AML-193 (cell line): ENCODE results near the gene NEURL1.
"Not testable (repeated sequence)": the region's sequence is repeated elsewhere in the genome, so short reads cannot be mapped to it uniquely, and the experiment has no call there.

ENCODE experiments used
- DNase-seq, 2 experiments: peaks; one replicate each; lab custom pipeline; 2025; lab: John Stamatoyannopoulos, UW

NEURL1 gene

DNA sequence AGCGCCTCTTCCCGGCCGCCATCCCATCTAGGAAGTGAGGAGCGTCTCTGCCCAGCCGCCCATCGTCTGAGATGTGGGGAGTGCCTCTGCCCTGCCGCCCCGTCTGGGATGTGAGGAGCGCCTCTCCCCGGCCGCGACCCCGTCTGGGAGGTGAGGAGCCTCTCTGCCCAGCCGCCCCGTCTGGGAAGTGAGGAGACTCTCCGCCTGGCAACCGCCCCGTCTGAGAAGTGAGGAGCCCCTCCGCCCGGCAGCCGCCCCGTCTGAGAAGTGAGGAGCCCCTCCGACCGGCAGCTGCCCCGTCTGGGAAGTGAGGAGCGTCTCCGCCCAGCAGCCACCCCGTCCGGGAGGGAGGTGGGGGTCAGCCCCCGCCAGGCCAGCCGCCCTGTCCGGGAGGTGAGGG lies 113.5 kb downstream of the NEURL1 start:
- not testable (repeated sequence) for DNase-seq

GRCh38 chr10:103608056-103608455 lies 114.6 kb downstream of the NEURL1 start:
- not testable (repeated sequence) for DNase-seq

DNA sequence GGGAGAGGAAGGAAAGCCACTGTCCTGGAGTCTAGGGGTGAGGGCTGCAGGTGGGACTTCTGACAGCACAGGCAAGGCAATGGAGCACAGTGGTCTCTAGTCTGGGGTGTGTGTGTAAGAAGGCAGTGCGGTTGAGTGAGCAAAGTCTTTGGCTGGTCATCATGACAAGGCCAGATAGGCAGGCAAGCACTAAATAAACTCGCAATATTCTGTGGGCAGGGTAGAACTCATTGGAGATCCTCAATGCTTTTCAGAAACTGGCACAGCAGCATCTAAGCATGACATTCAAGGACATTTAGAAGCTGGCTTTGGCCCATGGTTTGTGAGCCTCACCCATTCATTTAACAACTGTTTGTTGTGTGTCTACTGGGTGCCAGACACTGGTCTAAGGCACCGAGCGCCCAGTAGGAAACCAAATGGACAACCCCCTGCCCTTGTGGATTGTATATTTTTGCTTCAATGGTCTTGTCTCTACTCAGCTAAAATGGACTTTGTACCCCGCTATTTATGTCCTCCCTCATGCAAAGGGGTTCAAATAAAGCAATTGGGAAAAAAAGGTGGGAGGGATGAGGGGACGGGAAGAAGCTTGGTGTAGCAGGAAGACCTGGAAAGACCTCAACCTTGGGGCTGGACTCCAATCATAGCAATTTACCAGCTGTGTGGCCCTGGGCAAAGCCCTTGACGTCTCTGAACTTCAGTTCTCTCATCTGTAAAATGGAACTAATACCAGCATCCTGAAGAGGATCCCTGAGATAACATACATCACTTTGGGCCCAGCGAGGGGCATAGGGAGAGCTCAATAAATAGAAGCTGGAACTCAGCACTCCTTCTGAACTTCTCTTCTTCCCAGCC lies 116.0 kb downstream of the NEURL1 start:
- DNase-seq: no peak

GRCh38 chr10:103610083-103610472 lies 116.6 kb downstream of the NEURL1 start:
- DNase-seq: no peak

GRCh38 chr10:103610921-103611511 lies 117.5 kb downstream of the NEURL1 start:
- DNase-seq: no peak

GRCh38 chr10:103612462-103613365 lies 119.2 kb downstream of the NEURL1 start:
- no peak for DNase-seq

- no peak for DNase-seq
Observed at GRCh38 chr10:103613616-103614015, 120.1 kb downstream of the NEURL1 start.

DNA sequence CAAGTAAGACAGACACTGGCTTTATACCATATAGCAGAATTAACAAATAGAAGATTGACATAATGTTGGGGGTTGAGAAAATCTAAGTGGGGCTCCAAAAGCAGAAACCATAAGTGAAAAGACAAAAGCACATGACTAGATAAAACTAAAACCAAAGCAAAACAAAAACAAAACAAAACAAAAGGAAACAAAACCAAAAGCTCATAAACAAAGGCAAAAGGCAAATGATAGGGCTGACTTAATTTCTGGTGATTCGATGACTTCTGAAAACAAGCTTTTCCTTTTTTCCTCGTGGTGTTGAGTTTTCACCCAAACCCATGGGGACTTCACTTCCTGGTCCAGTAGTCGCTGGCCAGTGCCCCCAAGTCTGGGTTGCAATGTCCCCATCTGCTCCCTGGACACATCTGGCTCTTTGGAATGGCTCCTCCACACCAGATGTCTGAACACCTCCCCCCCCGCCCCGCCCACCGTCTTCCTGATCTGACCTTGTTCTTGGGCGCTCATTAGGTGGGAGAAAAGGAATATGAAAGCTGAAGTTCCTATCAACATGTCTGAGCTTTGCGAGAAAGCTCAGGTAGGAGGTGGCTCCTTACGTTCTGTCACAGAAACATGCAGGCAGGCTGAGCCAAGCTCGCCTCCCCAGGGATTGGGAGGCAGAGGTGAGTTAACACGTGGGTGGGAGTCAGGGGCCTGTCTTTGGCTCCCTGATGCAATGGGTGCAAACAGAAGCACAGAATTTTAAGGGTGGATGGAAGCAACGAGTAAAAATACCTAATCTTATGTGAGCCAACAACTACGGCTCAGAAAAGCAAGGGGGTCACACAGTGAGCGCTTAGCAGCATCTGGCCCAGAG lies 121.0 kb downstream of the NEURL1 start:
- DNase-seq: no peak

GRCh38 chr10:103616705-103617601 lies 123.4 kb downstream of the NEURL1 start:
- peak; percentile 24 to 34 for DNase-seq

DNA sequence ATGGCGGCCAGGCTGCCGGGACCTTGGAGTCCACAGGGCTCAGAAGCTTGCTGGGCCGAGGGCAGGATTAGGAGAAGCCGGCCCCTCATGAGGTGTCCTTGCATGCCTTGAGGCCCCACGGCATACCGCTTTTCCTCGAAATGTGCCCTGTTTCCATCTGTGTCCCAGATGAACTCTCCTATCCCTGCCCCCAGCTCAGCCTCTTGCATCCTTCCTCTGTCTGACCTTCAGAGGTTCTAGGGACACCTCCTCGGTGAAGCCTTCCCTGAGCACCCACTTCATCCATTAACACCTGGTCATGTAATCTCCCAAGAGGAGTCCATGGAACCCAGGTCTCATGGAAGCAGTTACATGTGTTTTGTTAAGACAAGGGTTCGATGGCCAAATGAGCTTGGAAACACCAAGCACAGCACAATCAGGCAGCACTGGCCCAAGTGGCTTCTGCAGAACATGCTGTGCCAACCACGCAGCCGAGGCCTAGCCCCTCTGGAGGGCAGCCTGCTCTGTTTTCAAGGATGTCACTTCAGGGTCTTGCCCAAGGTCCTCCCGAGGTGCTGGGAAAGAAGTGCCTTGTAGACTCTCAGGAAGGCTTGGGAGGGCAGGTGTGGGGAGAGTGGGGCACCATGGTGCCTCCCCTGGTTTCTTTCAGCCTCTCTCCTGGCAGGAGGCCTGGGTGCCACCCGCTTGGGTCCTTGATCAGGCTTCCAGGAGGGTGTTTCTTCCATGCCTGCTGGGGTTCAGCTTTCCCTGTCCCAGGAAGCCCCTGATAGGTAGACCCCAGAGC lies 124.3 kb downstream of the NEURL1 start:
- no peak for DNase-seq

DNA sequence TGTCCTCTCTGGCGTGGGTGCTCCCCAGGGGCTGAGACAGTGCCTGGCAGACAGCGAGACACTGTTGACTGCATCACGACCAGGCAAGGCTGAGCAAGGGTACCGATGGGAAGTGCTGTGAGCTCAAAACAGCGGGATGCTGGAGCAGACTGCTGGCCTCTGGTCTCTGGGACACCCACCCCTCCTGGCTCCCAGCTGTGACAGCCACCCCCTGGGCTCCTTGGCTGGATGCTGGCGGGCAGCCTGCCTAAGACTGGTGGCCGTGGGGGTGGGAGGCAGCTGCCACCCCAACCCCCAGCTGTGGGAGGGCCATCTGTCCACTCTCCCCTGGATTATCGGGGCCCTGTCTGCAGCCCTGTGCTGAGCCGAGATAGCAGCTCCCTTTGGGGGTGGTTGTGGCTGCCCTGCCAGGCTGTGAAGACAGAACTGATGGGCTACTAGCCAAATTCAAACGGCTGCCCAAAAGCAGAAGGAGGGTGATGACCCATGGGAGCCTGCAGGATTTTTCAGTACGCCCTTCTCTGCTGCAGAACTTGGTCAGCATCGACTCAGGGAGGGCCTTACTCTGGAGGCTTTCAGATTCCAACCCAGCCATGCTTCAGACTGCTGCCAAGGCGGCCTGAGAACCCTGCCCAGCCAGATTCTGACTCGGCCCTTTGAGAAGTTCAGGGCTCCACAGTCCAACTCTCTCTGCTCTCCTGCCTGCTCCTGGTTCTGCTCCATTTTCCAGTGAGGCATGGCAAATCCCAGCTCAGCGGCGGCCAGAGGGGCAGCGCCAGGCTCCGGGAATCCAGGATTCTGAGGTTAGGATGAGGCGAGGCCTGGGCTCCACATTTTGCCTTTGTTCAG lies 125.3 kb downstream of the NEURL1 start:
- peak; percentile 11 to 27 for DNase-seq

DNA sequence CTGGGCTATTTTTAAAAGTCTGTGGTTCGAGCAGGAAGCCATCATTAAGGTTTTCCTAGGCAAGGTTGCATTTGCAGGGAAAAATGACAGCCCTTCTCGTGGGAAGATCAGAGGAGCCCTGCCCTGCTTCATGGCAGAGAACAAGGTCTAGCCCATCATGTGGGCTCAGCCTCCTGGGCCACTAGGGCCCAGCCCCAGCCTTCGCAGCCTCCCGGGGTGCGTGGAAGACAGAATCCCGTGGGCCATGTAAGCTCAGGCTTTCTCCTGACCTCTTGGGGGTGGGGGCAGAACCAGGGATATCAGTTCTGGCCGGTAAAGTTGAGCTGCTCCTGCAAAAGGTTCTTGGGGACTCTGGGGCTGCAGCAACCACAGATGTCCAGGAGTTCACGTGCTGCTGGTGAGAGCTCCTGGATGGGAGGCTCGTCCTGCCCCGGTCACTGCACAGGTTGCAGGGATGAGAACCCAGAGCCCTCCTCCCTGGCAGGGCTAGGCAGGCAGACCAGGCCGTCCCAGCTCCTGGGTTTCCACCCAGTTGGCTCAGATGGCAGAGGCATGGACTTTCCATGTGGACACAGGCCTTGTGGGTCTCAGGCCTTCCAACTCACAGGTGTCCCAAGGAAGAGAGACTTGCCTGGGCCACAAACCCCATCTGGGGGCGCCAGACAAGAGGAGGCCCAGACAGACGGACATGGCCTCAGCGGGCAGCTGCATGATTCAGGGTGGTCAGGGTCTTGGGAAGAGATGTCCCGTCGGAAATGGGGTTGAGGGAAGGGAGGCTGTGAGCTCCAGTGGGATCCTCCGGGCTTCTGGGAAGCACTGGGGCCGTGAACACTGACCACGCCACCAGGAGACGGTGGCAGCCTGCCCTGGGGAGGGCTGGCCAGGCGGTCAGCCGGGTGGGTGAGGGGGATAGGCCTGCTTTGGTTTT lies 126.2 kb downstream of the NEURL1 start:
- no peak for DNase-seq

GRCh38 chr10:103620352-103620740 lies 126.8 kb downstream of the NEURL1 start:
- no peak for DNase-seq

DNA sequence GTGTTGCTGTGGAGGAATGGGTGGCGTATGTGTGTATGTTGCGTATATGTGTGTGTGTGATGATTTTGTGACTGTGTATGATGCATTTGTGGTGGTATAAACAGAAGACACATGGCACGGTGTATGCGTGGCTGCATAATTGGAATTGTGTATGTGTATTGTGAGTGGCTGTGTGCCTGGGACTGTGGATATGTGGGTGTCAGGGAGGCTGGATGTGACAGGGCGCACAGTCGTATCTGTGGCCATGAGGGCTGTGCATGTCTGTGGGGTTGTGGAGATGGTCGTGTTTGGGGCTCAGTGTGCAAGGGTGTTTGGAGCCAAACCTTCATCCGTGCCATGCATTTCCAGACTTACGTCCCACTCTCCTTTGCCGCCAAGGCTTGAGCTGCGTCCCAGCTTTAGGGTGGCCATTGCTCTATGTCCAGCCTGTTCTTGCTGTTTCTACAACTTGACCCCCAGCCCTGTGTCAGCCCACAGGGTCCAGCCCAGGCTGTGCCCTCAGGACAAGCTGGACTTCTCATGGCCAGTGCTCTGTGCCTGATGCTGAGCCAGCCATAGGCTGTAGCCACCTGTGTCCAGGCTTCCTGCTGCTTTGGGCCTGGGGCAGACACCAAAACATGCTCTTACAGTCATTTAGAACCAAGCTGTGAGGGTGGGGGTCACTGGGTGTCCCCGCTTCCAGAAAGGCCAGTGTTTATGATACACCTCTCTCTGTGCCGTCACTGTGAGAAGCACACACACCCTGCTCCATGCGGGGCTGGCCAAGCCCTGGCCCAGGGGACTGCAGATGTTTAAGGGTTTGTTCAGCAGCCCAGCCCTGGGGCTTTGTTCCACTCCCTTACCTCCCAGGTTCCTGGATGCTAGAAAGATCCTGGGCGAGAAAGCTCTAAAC lies 127.6 kb downstream of the NEURL1 start:
- no peak for DNase-seq

DNA sequence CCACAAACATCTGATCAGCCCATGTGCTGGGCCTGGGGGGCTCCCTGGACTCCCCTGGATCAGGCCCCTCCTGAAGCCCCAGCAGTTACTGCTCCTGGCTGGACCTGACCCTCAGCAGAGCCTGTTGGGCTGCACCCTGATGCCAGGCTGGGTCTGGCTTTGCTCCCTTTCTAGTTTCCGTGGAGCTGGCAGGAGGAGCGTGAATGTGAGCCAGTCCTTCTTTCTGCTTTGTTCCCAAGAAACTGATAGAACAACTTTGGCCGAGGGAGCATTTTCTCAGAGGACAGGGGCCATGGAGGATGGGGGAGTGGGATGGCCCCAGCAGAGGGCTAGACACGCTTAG lies 128.2 kb downstream of the NEURL1 start:
- DNase-seq: no peak

- DNase-seq: no peak
Observed at GRCh38 chr10:103622286-103622685, 128.8 kb downstream of the NEURL1 start.
